GM19452 (cell line): ENCODE results near the gene COL27A1.

Experiments
- ATAC-seq: cut with Tn5 transposase; IDR thresholded peaks from one replicate; pipeline ENCODE4 v1.9.1; 2021; ENCODE audit not compliant: unreplicated experiment

The COL27A1 gene

GRCh38 chr9:114238891-114239875 is 83.8 kb downstream of the COL27A1 start:
- no peak for ATAC-seq

GRCh38 chr9:114240216-114240615 is 84.9 kb downstream of the COL27A1 start:
- ATAC-seq: no peak

- ATAC-seq: no peak
Observed at GRCh38 chr9:114240647-114241558, 85.6 kb downstream of the COL27A1 start.

GRCh38 chr9:114242837-114243236 is 87.5 kb downstream of the COL27A1 start:
- no peak for ATAC-seq

- ATAC-seq: no peak
Observed at GRCh38 chr9:114243240-114243639, 87.9 kb downstream of the COL27A1 start.

GRCh38 chr9:114244570-114244969 is 89.2 kb downstream of the COL27A1 start:
- no peak for ATAC-seq

GRCh38 chr9:114246558-114246957 is 91.2 kb downstream of the COL27A1 start:
- no peak for ATAC-seq

- ATAC-seq: no peak
Observed at GRCh38 chr9:114247077-114247476, 91.7 kb downstream of the COL27A1 start.

GRCh38 chr9:114247491-114247890 is 92.2 kb downstream of the COL27A1 start:
- ATAC-seq: no peak

- ATAC-seq: no peak
Observed at GRCh38 chr9:114248299-114248707, 93.0 kb downstream of the COL27A1 start.

GRCh38 chr9:114249424-114250234 is 94.3 kb downstream of the COL27A1 start:
- ATAC-seq: no peak

- ATAC-seq: no peak
Observed at GRCh38 chr9:114250235-114250568, 94.9 kb downstream of the COL27A1 start.

GRCh38 chr9:114250648-114251047 is 95.3 kb downstream of the COL27A1 start:
- no peak for ATAC-seq

GRCh38 chr9:114252394-114252793 is 97.1 kb downstream of the COL27A1 start:
- ATAC-seq: no peak

GRCh38 chr9:114256827-114257328 is 101.5 kb downstream of the COL27A1 start:
- ATAC-seq: no peak

- ATAC-seq: no peak
Observed at GRCh38 chr9:114258218-114258617, 102.9 kb downstream of the COL27A1 start.

GRCh38 chr9:114258866-114259797 is 103.8 kb downstream of the COL27A1 start:
- ATAC-seq: no peak

- no peak for ATAC-seq
Observed at GRCh38 chr9:114259798-114260523, 104.6 kb downstream of the COL27A1 start.

- no peak for ATAC-seq
Observed at GRCh38 chr9:114261026-114261425, 105.7 kb downstream of the COL27A1 start.
